Endothelial cell of umbilical vein (primary cell): ENCODE measurements around the gene NUBPL. TPM values are rescaled to one million over a fixed set of nuclear protein-coding genes. Genes with fewer than 3 reads are reported as not detected.

Source experiments
- BruUV-seq: library from RNA; stranded (reverse); fragments of 400-500 nt; replicated peaks from 2 replicates; lab custom pipeline; 2021; lab: Mats Ljungman, UMichigan
- CTCF ChIA-PET: fragments of 300-600, 350-600 bp; sonication (Branson Sonifier 250); formaldehyde crosslinking; loops from one replicate; lab custom pipeline; 2021; ENCODE audit warnings: antibody characterized with exemption, inconsistent platforms; lab: Charles Lee
- POLR2A ChIA-PET: fragments of 300-600, 350-600 bp; sonication (Branson Sonifier 250); formaldehyde crosslinking; loops from one replicate; lab custom pipeline; 2021; ENCODE audit warnings: antibody characterized with exemption, inconsistent platforms; lab: Charles Lee
- DNase-seq: peaks from one replicate; pipeline ENCODE4 v3.0.0-alpha.2; 2011; ENCODE audit warnings: low read depth, low spot score
- FAIRE-seq: peaks from 2 replicates; lab custom pipeline; 2011; peaks lifted over from hg19 to GRCh38; lab: Jason Lieb, UNC
- H2AFZ ChIP-seq: 2 replicates; pipeline ENCODE4 v1.6.0; 2012; ENCODE audit warnings: low read depth, low read length, control low read depth, inconsistent platforms
- H3K27ac ChIP-seq: 2 replicates; pipeline ENCODE4 v1.5.1; 2011; ENCODE audit warnings: low read depth, mild to moderate bottlenecking, control low read depth, low read length, moderate library complexity; ENCODE audit not compliant: insufficient read depth
- H3K27me3 ChIP-seq, 2 experiments: 2 replicates each; pipeline versions ENCODE4 v1.6.0 to v1.6.1; 2011; ENCODE audit warnings: low read length in 2 of 2, mixed read lengths in 1 of 2; ENCODE audit not compliant: control insufficient read depth in 2 of 2, insufficient read depth in 2 of 2
- H3K36me3 ChIP-seq, 2 experiments: 2 replicates in 1 of 2; 3 replicates in 1 of 2; pipeline ENCODE4 v1.5.1; 2011; ENCODE audit warnings: low read length in 2 of 2, mild to moderate bottlenecking in 1 of 2, moderate library complexity in 1 of 2; ENCODE audit not compliant: control insufficient read depth in 2 of 2, insufficient read depth in 2 of 2; ENCODE audit errors: extremely low read depth in 1 of 2
- H3K4me1 ChIP-seq: 3 replicates; pipeline ENCODE4 v1.5.1; 2011; ENCODE audit warnings: mild to moderate bottlenecking, low read length; ENCODE audit not compliant: control insufficient read depth, insufficient read depth; ENCODE audit errors: extremely low read depth
- H3K4me2 ChIP-seq: 2 replicates; pipeline ENCODE4 v1.6.1; 2011; ENCODE audit warnings: low read length, control low read depth, mixed read lengths; ENCODE audit not compliant: insufficient read depth
- H3K4me3 ChIP-seq, 3 experiments: fragments of 200-600 bp in 1 of 3; sonication (generic), shearing (Covaris generic) in 1 of 3; replicated peaks in 1 of 3; 2 replicates each; pipeline ENCODE4 v1.5.1; 2011 to 2016; ENCODE audit warnings: control low read depth in 3 of 3, low read length in 3 of 3, mild to moderate bottlenecking in 2 of 3, inconsistent platforms in 1 of 3, low read depth in 1 of 3, moderate library complexity in 1 of 3; ENCODE audit not compliant: insufficient read depth in 1 of 3
- H3K79me2 ChIP-seq: 2 replicates; pipeline ENCODE4 v1.6.0; 2012; ENCODE audit warnings: low read length, inconsistent platforms; ENCODE audit not compliant: control insufficient read depth, insufficient read depth
- H3K9ac ChIP-seq: replicated peaks from 2 replicates; pipeline ENCODE3; 2011; ENCODE audit warnings: low read length, control low read depth; ENCODE audit not compliant: insufficient read depth; ENCODE audit errors: extremely low read depth
- H3K9me1 ChIP-seq: replicated peaks from 3 replicates; pipeline ENCODE4 v1.6.0; 2011; ENCODE audit warnings: mild to moderate bottlenecking, low read length; ENCODE audit not compliant: control insufficient read depth, insufficient read depth; ENCODE audit errors: extremely low read depth
- H3K9me3 ChIP-seq: replicated peaks from 2 replicates; pipeline ENCODE4 v1.5.1; 2012; ENCODE audit warnings: low read length, inconsistent platforms; ENCODE audit not compliant: control insufficient read depth, insufficient read depth
- H4K20me1 ChIP-seq: replicated peaks from 2 replicates; pipeline ENCODE3; 2011; ENCODE audit warnings: mild to moderate bottlenecking, low read length; ENCODE audit not compliant: control insufficient read depth, insufficient read depth; ENCODE audit errors: extremely low read depth
- CTCF ChIP-seq, 2 donors: IDR thresholded peaks; 1 replicate in 1 of 2; 2 replicates in 1 of 2; pipeline ENCODE4 v1.5.1; 2011; ENCODE audit warnings: low read length in 2 of 2, mild to moderate bottlenecking in 2 of 2, moderate library complexity in 2 of 2, control low read depth in 1 of 2, inconsistent platforms in 1 of 2, low read depth in 1 of 2; ENCODE audit not compliant: insufficient read depth in 1 of 2; ENCODE audit errors: extremely low read depth in 1 of 2
- EZH2 ChIP-seq: IDR thresholded peaks from 2 replicates; pipeline ENCODE4 v1.6.1; 2012; ENCODE audit warnings: borderline replicate concordance, low read depth, mild to moderate bottlenecking, moderate library complexity, low read length, inconsistent platforms; ENCODE audit not compliant: severe bottlenecking
- FOS ChIP-seq: IDR thresholded peaks from 2 replicates; pipeline ENCODE4 v1.6.1; 2011; ENCODE audit warnings: mild to moderate bottlenecking, low read length, moderate library complexity, borderline replicate concordance; ENCODE audit not compliant: insufficient read depth
- GATA2 ChIP-seq: IDR thresholded peaks from 2 replicates; pipeline ENCODE4 v1.7.0; 2011; ENCODE audit warnings: low read depth, mild to moderate bottlenecking, moderate library complexity, mixed read lengths, low read length; ENCODE audit not compliant: insufficient read length, insufficient read depth
- JUN ChIP-seq: IDR thresholded peaks from 2 replicates; pipeline ENCODE4 v1.6.1; 2011; ENCODE audit warnings: borderline replicate concordance, low read depth; ENCODE audit not compliant: insufficient read length, insufficient read depth
- MAX ChIP-seq: IDR thresholded peaks from 2 replicates; pipeline ENCODE4 v1.6.1; 2011; ENCODE audit not compliant: insufficient read depth, insufficient read length
- MYC ChIP-seq: IDR thresholded peaks from one replicate; pipeline ENCODE4 v1.6.1; 2011; ENCODE audit warnings: mild to moderate bottlenecking, low read depth, low read length
- POLR2A ChIP-seq: IDR thresholded peaks from 2 replicates; pipeline ENCODE4 v1.6.1; 2012; ENCODE audit warnings: low read depth, mild to moderate bottlenecking, control low read depth, low read length
- POLR2AphosphoS5 ChIP-seq: IDR thresholded peaks from 2 replicates; pipeline ENCODE4 v1.6.1; 2012; ENCODE audit warnings: low read depth, mild to moderate bottlenecking, control low read depth, low read length, moderate library complexity; ENCODE audit not compliant: insufficient read depth
- dilution Hi-C: fragments of 300-500 bp; cut with MboI; formaldehyde crosslinking; loops from one replicate; pipeline ENCODE4 v1.15.0; 2019; ENCODE audit warnings: low sequenced_read_pairs; ENCODE audit not compliant: extremely low pct_ligation_motif_present
- intact Hi-C: fragments of 100-400 bp; cut with micrococcal nuclease; formaldehyde crosslinking; loops from one replicate; pipeline ENCODE4 v1.10.0; 2022
- polyA plus RNA-seq, 4 experiments: library from polyadenylated mRNA; depleted of rRNA in 3 of 4; stranded (reverse) in 3 of 4; unstranded in 1 of 4; fragments of >200 nt; gene quantifications; 2 replicates each; pipeline versions ENCODE4 v1.2.1 to v1.2.3, GENCODE V29; 2011 to 2012; ENCODE audit warnings: missing spikeins in 1 of 4
- total RNA-seq: library from RNA; stranded (reverse); gene quantifications from 2 replicates; pipeline ENCODE4 v1.2.3, GENCODE V29; 2021

Gene NUBPL
- total and polyA plus RNA-seq, 2 donors (not counting 3 experiments of a cell fraction or from before 2014, with no cell fraction given), result 2.1 to 12.3 TPM

GRCh38 chr14:31580234-31580633 lies 19.0 kb downstream of the NUBPL start:
- H3K4me1 ChIP-seq, result no peaks in the 10 kb centered on the region
- CTCF ChIA-PET, result interaction anchor here (1.2 kb wide), 1 partner anchor 15 kb away, joined by 3 read pairs; no protein-coding TSS in a partner anchor
- DNase-seq, result no peak
- BruUV-seq, result no TSS peak
- no peak overlapping the region for H3K4me2 ChIP-seq
- no peak overlapping the region for H3K4me3 ChIP-seq
- H3K9ac ChIP-seq, result no peak overlapping the region
- dilution Hi-C loops (no loop called here), intact Hi-C loops (no loop called here)
- no peak overlapping the region for H3K27ac ChIP-seq
- POLR2A ChIA-PET, result no interaction called here
- no peak for FAIRE-seq
- H3K9me3 ChIP-seq, result no peaks in the 10 kb centered on the region
- no peaks in the 10 kb centered on the region for H3K79me2 ChIP-seq
- H4K20me1 ChIP-seq, result no peaks in the 10 kb centered on the region
- H3K27me3 ChIP-seq, result no peaks in the 10 kb centered on the region
- no peaks in the 10 kb centered on the region for H3K36me3 ChIP-seq
- no peaks in the 10 kb centered on the region for H3K9me1 ChIP-seq
- no peak overlapping the region for H2AFZ ChIP-seq
- TF ChIP-seq POLR2AphosphoS5 (no peak), CTCF (IDR thresholded peaks at IDR 0.05; ENCODE audit: extremely low read depth in 1 of 2, insufficient read depth in 1 of 2, low read depth in 1 of 2, low read length in 2 of 2) (no peak), FOS (no peak), MYC (no peak), GATA2 (no peak), EZH2 (no peak), JUN (no peak), MAX (no peak), POLR2A (no peak)
